H1 (cell line): ENCODE measurements around the gene RSPO3. TPM values are rescaled to one million over a fixed set of nuclear protein-coding genes. Genes with fewer than 3 reads are reported as not detected.
A peak's percentile ranks its signal among the peaks of the same experiment; 100 is the strongest.

ENCODE experiments used
- CTCF ChIA-PET: fragments of 300-600 bp; sonication (Branson Sonifier 250); formaldehyde crosslinking; loops from one replicate; lab custom pipeline; 2021; ENCODE audit not compliant: partially characterized antibody; lab: Charles Lee
- POLR2A ChIA-PET: fragments of 300-600 bp; sonication (Branson Sonifier 250); formaldehyde crosslinking; loops from one replicate; lab custom pipeline; 2021; ENCODE audit warnings: inconsistent platforms; ENCODE audit not compliant: partially characterized antibody; lab: Charles Lee
- DNase-seq, 2 experiments: peaks; one replicate each; pipeline versions ENCODE4 v3.0.0 to v3.0.0-alpha.2; 2010 to 2022; ENCODE audit warnings: low spot score in 2 of 2, low read depth in 1 of 2, mixed read lengths in 1 of 2
- FAIRE-seq: peaks from 2 replicates; lab custom pipeline; 2011; peaks lifted over from hg19 to GRCh38; lab: Jason Lieb, UNC
- H2AFZ ChIP-seq: 2 replicates; pipeline ENCODE4 v1.8.1; 2012; ENCODE audit warnings: low read length, inconsistent platforms
- H2AK5ac ChIP-seq: 2 replicates; pipeline ENCODE4 v1.6.1; 2013; ENCODE audit warnings: low read depth, low read length
- H2BK120ac ChIP-seq: replicated peaks from 2 replicates; pipeline ENCODE3; 2013; ENCODE audit warnings: low read depth, low read length, inconsistent platforms
- H2BK12ac ChIP-seq: 2 replicates; pipeline ENCODE4 v1.6.1; 2013; ENCODE audit warnings: low read depth, low read length
- H2BK15ac ChIP-seq: 2 replicates; pipeline ENCODE4 v1.6.1; 2013; ENCODE audit warnings: low read length
- H2BK20ac ChIP-seq: 2 replicates; pipeline ENCODE4 v1.6.1; 2013; ENCODE audit warnings: low read length
- H2BK5ac ChIP-seq: 2 replicates; pipeline ENCODE4 v1.6.1; 2013; ENCODE audit warnings: low read depth, low read length
- H3K14ac ChIP-seq: 2 replicates; pipeline ENCODE4 v1.6.1; 2013; ENCODE audit warnings: inconsistent platforms; ENCODE audit not compliant: insufficient read length
- H3K18ac ChIP-seq: 2 replicates; pipeline ENCODE4 v1.6.1; 2013; ENCODE audit warnings: low read length; ENCODE audit errors: extremely low read depth
- H3K23ac ChIP-seq: 2 replicates; pipeline ENCODE4 v1.6.1; 2013; ENCODE audit warnings: inconsistent platforms; ENCODE audit not compliant: insufficient read length
- H3K23me2 ChIP-seq: 2 replicates; pipeline ENCODE4 v1.6.1; 2013; ENCODE audit warnings: low read depth, low read length
- H3K27ac ChIP-seq: 2 replicates; pipeline ENCODE4 v1.6.1; 2011; ENCODE audit warnings: low read depth, low read length, inconsistent platforms
- H3K27me3 ChIP-seq, 4 experiments: replicated peaks in 1 of 4; 1 replicate in 1 of 4; 2 replicates in 3 of 4; pipeline versions ENCODE4 v1.6.1 to v1.8.1; 2011 to 2013; ENCODE audit warnings: low read length in 3 of 4, mild to moderate bottlenecking in 3 of 4, inconsistent platforms in 2 of 4, mixed read lengths in 2 of 4, moderate library complexity in 1 of 4; ENCODE audit not compliant: control insufficient read depth in 3 of 4, insufficient read depth in 3 of 4; ENCODE audit errors: extremely low read depth in 1 of 4
- H3K36me3 ChIP-seq, 4 experiments: 2 replicates each; pipeline versions ENCODE4 v1.6.1 to v1.8.1; 2011 to 2013; ENCODE audit warnings: mild to moderate bottlenecking in 4 of 4, low read length in 3 of 4, moderate library complexity in 2 of 4, control low read depth in 1 of 4, inconsistent platforms in 1 of 4; ENCODE audit not compliant: insufficient read depth in 4 of 4, control insufficient read depth in 2 of 4
- H3K4ac ChIP-seq: replicated peaks from 2 replicates; pipeline ENCODE3; 2013; ENCODE audit warnings: low read length, low read depth, mixed read lengths, inconsistent platforms; ENCODE audit not compliant: insufficient read length
- H3K4me1 ChIP-seq, 4 experiments: replicated peaks in 1 of 4; 1 replicate in 1 of 4; 2 replicates in 3 of 4; pipeline versions ENCODE4 v1.6.1 to v1.8.1; 2011 to 2013; ENCODE audit warnings: low read length in 3 of 4, inconsistent platforms in 2 of 4, mixed read lengths in 1 of 4; ENCODE audit not compliant: insufficient read depth in 4 of 4, control insufficient read depth in 3 of 4
- H3K4me2 ChIP-seq, 2 experiments: 2 replicates each; pipeline versions ENCODE4 v1.6.1 to v1.8.1; 2011 to 2013; ENCODE audit warnings: low read depth in 2 of 2, low read length in 2 of 2, control low read depth in 1 of 2, inconsistent platforms in 1 of 2, mild to moderate bottlenecking in 1 of 2; ENCODE audit not compliant: insufficient read depth in 1 of 2
- H3K4me3 ChIP-seq, 4 experiments: fragments of 200-600, 300-600 bp in 1 of 4; sonication (generic), shearing (Covaris generic), sonication (Bioruptor Twin) in 1 of 4; 2 replicates each; pipeline versions ENCODE4 v1.5.1 to v1.8.1; 2011 to 2016; ENCODE audit warnings: low read length in 4 of 4, low read depth in 3 of 4, control low read depth in 2 of 4, inconsistent platforms in 2 of 4, mild to moderate bottlenecking in 2 of 4, mixed read lengths in 1 of 4, moderate library complexity in 1 of 4; ENCODE audit not compliant: insufficient read depth in 2 of 4; ENCODE audit errors: extremely low read depth in 1 of 4
- H3K56ac ChIP-seq: replicated peaks from 2 replicates; pipeline ENCODE3; 2013; ENCODE audit warnings: low read depth, mild to moderate bottlenecking, mixed read lengths, low read length, inconsistent platforms; ENCODE audit not compliant: insufficient read length
- H3K79me1 ChIP-seq: 2 replicates; pipeline ENCODE4 v1.6.1; 2013; ENCODE audit warnings: low read depth, low read length, control low read depth
- H3K79me2 ChIP-seq, 2 experiments: 2 replicates each; pipeline versions ENCODE4 v1.6.1 to v1.8.1; 2012 to 2013; ENCODE audit warnings: low read length in 2 of 2, mild to moderate bottlenecking in 2 of 2, inconsistent platforms in 1 of 2; ENCODE audit not compliant: insufficient read depth in 2 of 2, control insufficient read depth in 1 of 2
- H3K9ac ChIP-seq, 4 experiments: replicated peaks in 1 of 4; 1 replicate in 1 of 4; 2 replicates in 3 of 4; pipeline versions ENCODE4 v1.6.1 to v1.8.1; 2011 to 2013; ENCODE audit warnings: low read depth in 3 of 4, low read length in 3 of 4, control low read depth in 2 of 4, mild to moderate bottlenecking in 2 of 4, moderate library complexity in 2 of 4, inconsistent platforms in 1 of 4; ENCODE audit errors: extremely low read depth in 1 of 4
- H3K9me3 ChIP-seq, 2 experiments: 2 replicates each; pipeline versions ENCODE4 v1.6.1 to v1.8.1; 2012 to 2013; ENCODE audit warnings: mild to moderate bottlenecking in 2 of 2, moderate library complexity in 2 of 2, control low read depth in 1 of 2, inconsistent platforms in 1 of 2, low read depth in 1 of 2, low read length in 1 of 2, mixed read lengths in 1 of 2; ENCODE audit not compliant: insufficient read depth in 2 of 2
- H4K20me1 ChIP-seq, 2 experiments: replicated peaks in 1 of 2; 2 replicates each; pipeline versions ENCODE3 to v1.8.1; 2011 to 2013; ENCODE audit warnings: inconsistent platforms in 2 of 2, low read length in 2 of 2, mild to moderate bottlenecking in 1 of 2; ENCODE audit not compliant: insufficient read depth in 2 of 2, control insufficient read depth in 1 of 2
- H4K5ac ChIP-seq: 2 replicates; pipeline ENCODE4 v1.6.1; 2013; ENCODE audit warnings: low read length, low read depth, mixed read lengths, inconsistent platforms; ENCODE audit not compliant: insufficient read length
- H4K8ac ChIP-seq: 2 replicates; pipeline ENCODE4 v1.8.0; 2013; ENCODE audit warnings: mild to moderate bottlenecking, moderate library complexity, low read length, inconsistent platforms; ENCODE audit not compliant: insufficient read depth; ENCODE audit errors: extremely low read depth
- H4K91ac ChIP-seq: replicated peaks from 2 replicates; pipeline ENCODE3; 2013; ENCODE audit warnings: low read length, mixed read lengths, inconsistent platforms; ENCODE audit not compliant: insufficient read length
- BCL11A ChIP-seq, 2 experiments: IDR thresholded peaks; one replicate each; pipeline ENCODE4 v1.6.1; 2011; ENCODE audit warnings: low read depth in 2 of 2, low read length in 2 of 2, mild to moderate bottlenecking in 2 of 2
- FOSL1 ChIP-seq: IDR thresholded peaks from 2 replicates; pipeline ENCODE4 v1.6.1; 2011; ENCODE audit warnings: mild to moderate bottlenecking, low read depth, low read length, moderate library complexity; ENCODE audit not compliant: insufficient read depth
- GABPA ChIP-seq: IDR thresholded peaks from 2 replicates; pipeline ENCODE4 v1.6.1; 2011; ENCODE audit warnings: mild to moderate bottlenecking, low read length, moderate library complexity, borderline replicate concordance; ENCODE audit not compliant: insufficient read depth
- GTF2F1 ChIP-seq: IDR thresholded peaks from 2 replicates; pipeline ENCODE4 v1.6.1; 2012; ENCODE audit warnings: low read depth, low read length, improper control_type of control experiment, borderline replicate concordance
- RAD21 ChIP-seq, 2 experiments: IDR thresholded peaks in 1 of 2; conservative IDR thresholded peaks in 1 of 2; 2 replicates each; pipeline ENCODE4 v1.6.1; 2011; ENCODE audit warnings: low read depth in 2 of 2, low read length in 2 of 2, improper control_type of control experiment in 1 of 2, inconsistent platforms in 1 of 2, mild to moderate bottlenecking in 1 of 2, moderate library complexity in 1 of 2
- TBP ChIP-seq: IDR thresholded peaks from 2 replicates; pipeline ENCODE4 v1.6.1; 2011; ENCODE audit warnings: low read depth, low read length, improper control_type of control experiment
- YY1 ChIP-seq: IDR thresholded peaks from 2 replicates; pipeline ENCODE4 v1.6.1; 2011; ENCODE audit warnings: low read depth, mild to moderate bottlenecking, low read length
- WGBS, 2 experiments: shearing (Covaris generic) in 1 of 2; methylation state at CpG; one replicate each; pipeline versions ENCODE4 v1.1.6 to v1.1.7; 2013 to 2015; ENCODE audit warnings: low lambda C conversion rate in 2 of 2, mixed read lengths in 2 of 2, inconsistent platforms in 1 of 2, low coverage in 1 of 2, missing lambda C conversion rate in 1 of 2; ENCODE audit not compliant: insufficient replicate concordance in 2 of 2, insufficient coverage in 1 of 2, insufficient read length in 1 of 2; ENCODE audit errors: extremely low coverage in 1 of 2, missing lambda C conversion rate in 1 of 2; 5-methylcytosine and 5-hydroxymethylcytosine counted together
- polyA plus RNA-seq, 7 experiments: library from polyadenylated mRNA; depleted of rRNA in 3 of 7; stranded (reverse) in 5 of 7; unstranded in 2 of 7; fragments of >200 nt in 5 of 7; fragments of 200-250 nt in 2 of 7; gene quantifications; 1 replicate in 5 of 7; 2 replicates in 1 of 7; 4 replicates in 1 of 7; pipeline versions ENCODE4 v1.2.1 to v1.2.3, GENCODE V29; 2011 to 2013; ENCODE audit warnings: missing spikeins in 2 of 7, mixed read lengths in 2 of 7
- total RNA-seq: library from RNA; stranded (reverse); fragmentation: NEBNext Ultra II Directional; extraction: Animal tissue kit (Norgen Biotek cat#: 25700); gene quantifications from 2 replicates; pipeline ENCODE4 v1.2.1, GENCODE V29; 2021
- TF ChIP-seq, protein P1 (sequence below), 3 experiments: IDR thresholded peaks; 1 replicate in 2 of 3; 2 replicates in 1 of 3; pipeline versions ENCODE4 v1.5.1 to v1.6.1; 2011; ENCODE audit warnings: low read length in 3 of 3, mild to moderate bottlenecking in 3 of 3, inconsistent platforms in 2 of 3, low read depth in 1 of 3, moderate library complexity in 1 of 3; ENCODE audit not compliant: insufficient read depth in 1 of 3; ENCODE audit errors: control extremely low read depth in 1 of 3

The RSPO3 gene
- total and polyA plus RNA-seq, 2 of the 8 experiments (the other 6 are each of a cell fraction or from before 2014, with no cell fraction given) = not detected

DNA sequence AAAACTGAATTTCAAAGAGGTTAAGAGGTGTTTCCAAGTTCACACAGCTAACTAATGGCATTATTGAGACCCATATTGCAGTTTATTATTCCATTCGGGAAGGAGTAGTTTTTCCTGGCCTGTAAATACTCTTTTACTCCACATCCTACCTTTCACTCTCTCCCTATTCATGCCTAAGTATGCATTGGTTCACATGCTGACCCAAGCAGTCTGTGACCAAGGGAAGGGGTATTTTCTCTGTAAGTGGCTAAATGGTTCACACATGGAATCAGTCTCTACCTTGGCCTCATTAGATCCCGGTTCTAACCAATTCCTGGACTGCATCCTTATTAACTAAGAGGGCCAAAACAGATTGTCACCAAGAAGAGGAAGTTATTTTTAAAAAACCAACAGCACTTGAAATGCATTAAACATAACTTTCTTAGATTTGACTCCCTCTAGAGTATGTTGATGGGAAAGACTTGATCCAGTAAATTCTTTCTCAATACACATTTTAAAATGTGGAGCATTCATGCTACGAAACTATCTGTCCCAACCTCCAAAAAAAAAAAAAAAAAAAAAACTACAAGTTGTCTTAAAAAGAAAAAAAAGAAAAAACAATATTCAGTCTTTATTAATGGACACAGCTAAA lies 17.8 kb upstream of the RSPO3 start:
- Histone ChIP-seq H3K4me2 (no peak overlapping the region), H3K18ac (no peak overlapping the region), H3K27ac (no peak overlapping the region), H3K79me1 (no peaks in the 10 kb centered on the region), H3K36me3 (no peaks in the 10 kb centered on the region), H3K56ac (no peak overlapping the region), H2BK20ac (no peak overlapping the region), H4K8ac (no peak overlapping the region), H3K27me3 (no peaks in the 10 kb centered on the region), H3K4me3 (no peak overlapping the region), H4K5ac (no peak overlapping the region), H2BK5ac (no peak overlapping the region), H2BK12ac (no peak overlapping the region; the same call in 1 of the 2 replicates), H3K9ac (no peak overlapping the region), H2AK5ac (no peak overlapping the region), H4K20me1 (no peaks in the 10 kb centered on the region), H3K23me2 (no peaks in the 10 kb centered on the region; the same call in 1 of the 2 replicates), H4K91ac (no peak overlapping the region), H3K23ac (no peak overlapping the region), H3K4ac (no peak overlapping the region), H2BK120ac (no peak overlapping the region), H3K14ac (no peak overlapping the region), H2AFZ (0 out of 2 replicates have a peak overlapping the region, but pooled peaks have one; percentile 49), H3K79me2 (no peaks in the 10 kb centered on the region), H2BK15ac (no peak overlapping the region), H3K4me1 (no peaks in the 10 kb centered on the region), H3K9me3 (no peaks in the 10 kb centered on the region)
- CTCF ChIA-PET = interaction anchor here (0.6 to 1.8 kb wide), 16 partner anchors 8 to 1354 kb away, joined by 3 to 5 read pairs (median 4); partner anchors contain the start of gene RSPO3
- POLR2A ChIA-PET = no interaction called here
- DNase-seq = no peak
- peak; percentile 52 for FAIRE-seq
- 84% methylated on average over 3 of the region's 3 CpGs; no CpG with 5 or more reads in 1 of the 2 experiments for WGBS, 2 experiments
- TF ChIP-seq FOSL1 (no peak), RAD21 (IDR thresholded peaks at IDR 0.05 in 1 of 2, conservative IDR thresholded peaks at IDR 0.05 in 1 of 2; ENCODE audit: low read depth in 2 of 2, low read length in 2 of 2) (peak in 1 of 2 experiments; percentile 22; a peak in 3 of 4 replicates), BCL11A (IDR thresholded peaks at IDR 0.05; ENCODE audit: low read depth in 2 of 2, low read length in 2 of 2) (no peak), GTF2F1 (no peak), TBP (no peak), GABPA (no peak), YY1 (no peak)
- TF ChIP-seq, protein P1, sequence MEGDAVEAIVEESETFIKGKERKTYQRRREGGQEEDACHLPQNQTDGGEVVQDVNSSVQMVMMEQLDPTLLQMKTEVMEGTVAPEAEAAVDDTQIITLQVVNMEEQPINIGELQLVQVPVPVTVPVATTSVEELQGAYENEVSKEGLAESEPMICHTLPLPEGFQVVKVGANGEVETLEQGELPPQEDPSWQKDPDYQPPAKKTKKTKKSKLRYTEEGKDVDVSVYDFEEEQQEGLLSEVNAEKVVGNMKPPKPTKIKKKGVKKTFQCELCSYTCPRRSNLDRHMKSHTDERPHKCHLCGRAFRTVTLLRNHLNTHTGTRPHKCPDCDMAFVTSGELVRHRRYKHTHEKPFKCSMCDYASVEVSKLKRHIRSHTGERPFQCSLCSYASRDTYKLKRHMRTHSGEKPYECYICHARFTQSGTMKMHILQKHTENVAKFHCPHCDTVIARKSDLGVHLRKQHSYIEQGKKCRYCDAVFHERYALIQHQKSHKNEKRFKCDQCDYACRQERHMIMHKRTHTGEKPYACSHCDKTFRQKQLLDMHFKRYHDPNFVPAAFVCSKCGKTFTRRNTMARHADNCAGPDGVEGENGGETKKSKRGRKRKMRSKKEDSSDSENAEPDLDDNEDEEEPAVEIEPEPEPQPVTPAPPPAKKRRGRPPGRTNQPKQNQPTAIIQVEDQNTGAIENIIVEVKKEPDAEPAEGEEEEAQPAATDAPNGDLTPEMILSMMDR (IDR thresholded peaks at IDR 0.05; ENCODE audit: control extremely low read depth in 1 of 3, insufficient read depth in 1 of 3, low read depth in 1 of 3, low read length in 3 of 3) = peak in 1 of 3 experiments; percentile 20; a peak in 1 of 4 replicates
